Cortex of kidney (tissue), 1 donor: Measurements from ENCODE around the gene RPLP1.

Experiments
- DNase-seq: peaks from one replicate; lab custom pipeline; 2025; lab: John Stamatoyannopoulos, UW

Gene RPLP1

DNA sequence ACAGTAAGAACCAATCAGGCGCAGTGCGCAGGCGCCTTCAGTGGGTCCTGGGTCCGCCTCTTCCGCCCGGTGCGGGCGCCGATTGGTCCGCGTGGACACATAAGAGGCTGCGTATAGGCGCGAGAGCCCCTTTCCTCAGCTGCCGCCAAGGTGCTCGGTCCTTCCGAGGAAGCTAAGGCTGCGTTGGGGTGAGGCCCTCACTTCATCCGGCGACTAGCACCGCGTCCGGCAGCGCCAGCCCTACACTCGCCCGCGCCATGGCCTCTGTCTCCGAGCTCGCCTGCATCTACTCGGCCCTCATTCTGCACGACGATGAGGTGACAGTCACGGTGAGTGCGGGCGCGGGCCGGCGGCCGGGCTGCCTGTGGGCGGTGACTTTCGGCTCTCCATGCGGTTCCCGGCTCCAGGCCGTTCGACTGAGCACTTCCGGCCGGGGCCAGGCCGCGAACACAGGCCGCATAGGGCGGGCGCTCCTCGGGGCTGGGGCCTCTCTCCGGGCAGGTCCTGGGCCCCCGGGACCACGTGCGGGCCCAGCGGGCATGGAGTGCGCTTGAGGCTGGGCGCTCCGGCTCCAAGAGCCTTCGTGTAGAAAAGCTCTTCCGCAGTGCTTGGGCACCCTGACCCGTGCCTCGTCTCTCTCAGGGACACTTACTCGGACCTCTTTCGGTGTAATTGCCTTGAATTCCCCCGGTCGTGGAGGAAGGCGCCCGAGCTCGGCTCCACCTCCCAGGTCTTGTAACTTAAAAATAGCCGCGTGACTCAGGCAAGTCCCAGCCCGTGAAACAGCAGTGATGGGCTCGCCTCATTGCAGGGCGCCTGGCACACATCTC, at the start of gene RPLP1:
Gene RPLP1 (plus strand): TSS at position 127 of the 830 bp plus-strand sequence. CDS start 131 bp downstream, at position 258.
- peak; percentile 53 for DNase-seq

DNA sequence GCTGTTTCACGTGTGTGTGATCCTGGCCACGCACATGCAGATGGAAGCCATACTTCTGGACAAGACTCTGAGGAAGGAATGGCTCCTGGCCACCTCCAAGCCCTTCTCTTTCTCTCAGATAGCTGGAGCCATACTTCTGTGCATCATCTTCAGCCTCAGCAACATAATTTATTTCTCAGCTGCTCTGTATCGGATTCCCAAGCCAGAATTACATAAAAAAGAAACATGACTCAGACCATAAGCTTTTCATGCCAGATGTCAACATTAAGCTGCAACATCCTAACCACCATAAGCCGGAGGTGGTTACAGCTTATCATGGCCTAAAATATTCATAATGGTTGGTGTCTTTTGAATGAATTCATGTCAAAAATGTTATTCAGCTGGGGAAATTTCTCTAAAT, 49.0 kb upstream of the RPLP1 start:
- no peak for DNase-seq

DNA sequence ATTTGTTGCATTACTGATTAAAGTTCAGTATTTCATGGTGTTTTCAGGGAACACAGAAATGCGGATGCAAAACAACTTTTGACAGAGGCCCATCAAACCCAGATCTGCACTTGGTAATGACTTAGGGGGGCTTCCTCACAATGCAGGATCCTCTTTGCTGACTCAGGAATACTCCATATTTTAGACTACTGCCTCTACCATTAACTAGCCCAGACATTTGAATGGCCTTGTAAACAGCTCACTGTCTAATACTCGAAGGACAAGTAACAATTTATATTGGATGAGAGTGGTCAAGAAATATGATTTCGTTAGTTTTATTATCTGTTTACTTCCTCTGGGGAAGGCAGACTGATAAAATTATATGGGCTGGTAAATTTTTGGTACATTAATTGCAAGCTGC, 47.5 kb upstream of the RPLP1 start:
- DNase-seq: no peak

DNA sequence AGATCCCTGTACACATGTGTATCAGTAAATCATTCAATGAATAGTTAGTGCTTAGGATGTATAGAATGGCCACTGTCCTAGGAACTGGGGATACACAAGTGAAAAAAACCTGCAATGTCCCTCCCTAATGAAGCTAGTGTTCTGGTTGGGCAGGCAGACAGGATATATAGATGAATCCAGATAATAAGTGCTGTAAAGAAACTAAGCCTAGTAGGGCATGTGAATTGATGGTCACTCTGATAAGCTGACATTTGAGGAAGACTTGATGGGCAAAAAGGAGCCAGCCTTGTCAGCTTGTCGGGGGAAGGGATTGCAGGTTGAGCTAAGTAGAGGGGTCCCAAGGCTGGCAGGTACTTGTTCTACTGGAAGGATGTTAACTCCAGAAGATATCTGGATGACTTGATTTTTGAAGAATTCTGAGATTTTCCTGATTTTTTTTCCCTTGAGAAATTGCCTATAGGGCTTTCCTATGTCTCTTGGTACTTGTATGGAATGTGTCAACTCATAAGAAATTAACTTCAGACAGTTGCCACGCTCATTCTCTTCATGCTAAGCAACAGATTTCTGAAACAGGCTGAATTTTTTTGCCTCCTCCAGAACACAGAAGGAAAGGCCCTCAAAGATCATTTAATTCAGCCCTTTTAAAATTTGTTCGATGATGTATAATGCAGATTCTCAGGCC, 44.8 kb upstream of the RPLP1 start:
- DNase-seq: no peak

DNA sequence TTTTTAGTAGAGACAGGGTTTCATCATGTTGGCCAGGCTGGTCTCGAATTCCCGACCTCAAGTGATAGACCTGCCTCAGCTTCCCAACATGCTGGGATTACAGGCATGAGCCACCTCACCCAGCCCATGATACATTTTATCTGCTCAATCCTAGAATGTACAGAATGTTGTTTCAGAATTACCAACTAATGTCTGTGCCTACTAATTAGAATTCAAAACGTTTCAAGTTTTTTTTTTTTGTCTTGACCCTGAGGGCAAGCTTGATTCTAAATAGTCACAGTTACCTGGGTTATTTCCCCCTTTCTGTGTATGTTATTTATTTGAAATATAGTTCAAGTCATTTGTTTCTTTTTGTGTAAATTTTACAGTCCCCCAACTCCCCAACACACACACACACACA, 43.8 kb upstream of the RPLP1 start:
- no peak for DNase-seq

DNA sequence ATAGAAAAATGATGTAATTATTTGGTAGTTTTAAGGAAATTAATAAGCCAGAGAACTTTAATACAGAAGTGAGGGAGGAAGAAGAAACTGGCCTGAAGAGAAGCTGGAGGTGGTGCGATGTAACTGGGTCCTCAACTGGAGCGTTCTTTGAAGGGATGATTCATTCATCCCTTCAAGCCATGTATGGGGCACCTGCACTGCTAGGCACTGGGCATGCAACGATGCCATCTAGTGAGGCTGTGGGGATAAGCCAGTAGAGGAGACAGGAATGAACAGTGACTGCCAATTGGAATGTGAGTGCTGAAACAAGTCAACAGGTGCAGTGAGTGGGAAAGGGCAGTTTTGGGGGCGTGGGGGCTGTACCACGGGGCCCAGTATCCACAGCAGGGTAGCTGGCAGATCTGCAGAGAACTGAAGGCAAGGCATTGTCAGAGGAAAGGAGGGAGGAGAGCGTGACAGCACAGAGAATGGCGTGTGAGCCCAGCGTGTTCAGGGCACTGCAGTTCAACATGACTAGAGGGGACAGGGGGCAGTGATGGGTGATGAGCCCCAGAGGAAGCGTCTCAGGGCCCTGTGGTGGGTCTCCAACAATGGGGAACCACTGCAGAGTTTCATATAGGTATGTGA, 42.3 kb upstream of the RPLP1 start:
- no peak for DNase-seq

DNA sequence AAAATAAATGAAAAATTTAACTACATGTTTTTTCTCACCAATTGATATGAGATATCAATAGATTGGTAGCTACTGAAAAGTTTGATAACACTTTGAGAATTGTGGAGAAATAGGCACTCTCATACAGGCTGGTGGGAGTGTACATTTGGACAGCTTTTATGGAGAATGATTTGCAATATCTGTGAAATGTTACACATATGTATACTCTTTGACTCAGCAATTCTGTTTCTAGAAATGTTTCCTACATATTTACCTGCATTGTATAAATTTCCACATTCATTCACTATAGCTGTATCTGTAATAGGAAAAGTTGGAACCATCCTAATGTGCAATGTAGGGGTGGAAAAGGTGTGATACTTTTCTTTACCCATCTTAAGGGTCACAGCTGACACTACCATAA, 40.3 kb upstream of the RPLP1 start:
- DNase-seq: no peak

DNA sequence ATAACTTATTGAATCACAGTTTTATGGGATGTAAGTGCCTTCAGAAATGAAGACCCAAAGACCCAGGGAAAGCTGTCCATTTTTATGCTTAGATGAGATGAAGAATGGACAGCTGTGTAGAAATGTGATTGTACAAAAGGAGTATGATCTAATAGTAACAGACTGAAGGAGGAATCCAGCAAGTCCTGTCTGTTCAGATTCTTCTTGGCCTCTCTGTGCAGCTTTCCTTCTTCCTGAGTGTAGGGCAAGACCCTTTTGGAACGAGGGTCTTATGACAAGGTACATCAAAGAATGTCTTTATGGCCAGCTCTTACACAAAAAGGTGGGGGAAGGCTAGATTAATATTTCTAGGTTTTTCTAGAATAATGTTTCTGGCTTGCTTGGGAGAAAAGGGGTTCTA, 39.9 kb upstream of the RPLP1 start:
- no peak for DNase-seq

DNA sequence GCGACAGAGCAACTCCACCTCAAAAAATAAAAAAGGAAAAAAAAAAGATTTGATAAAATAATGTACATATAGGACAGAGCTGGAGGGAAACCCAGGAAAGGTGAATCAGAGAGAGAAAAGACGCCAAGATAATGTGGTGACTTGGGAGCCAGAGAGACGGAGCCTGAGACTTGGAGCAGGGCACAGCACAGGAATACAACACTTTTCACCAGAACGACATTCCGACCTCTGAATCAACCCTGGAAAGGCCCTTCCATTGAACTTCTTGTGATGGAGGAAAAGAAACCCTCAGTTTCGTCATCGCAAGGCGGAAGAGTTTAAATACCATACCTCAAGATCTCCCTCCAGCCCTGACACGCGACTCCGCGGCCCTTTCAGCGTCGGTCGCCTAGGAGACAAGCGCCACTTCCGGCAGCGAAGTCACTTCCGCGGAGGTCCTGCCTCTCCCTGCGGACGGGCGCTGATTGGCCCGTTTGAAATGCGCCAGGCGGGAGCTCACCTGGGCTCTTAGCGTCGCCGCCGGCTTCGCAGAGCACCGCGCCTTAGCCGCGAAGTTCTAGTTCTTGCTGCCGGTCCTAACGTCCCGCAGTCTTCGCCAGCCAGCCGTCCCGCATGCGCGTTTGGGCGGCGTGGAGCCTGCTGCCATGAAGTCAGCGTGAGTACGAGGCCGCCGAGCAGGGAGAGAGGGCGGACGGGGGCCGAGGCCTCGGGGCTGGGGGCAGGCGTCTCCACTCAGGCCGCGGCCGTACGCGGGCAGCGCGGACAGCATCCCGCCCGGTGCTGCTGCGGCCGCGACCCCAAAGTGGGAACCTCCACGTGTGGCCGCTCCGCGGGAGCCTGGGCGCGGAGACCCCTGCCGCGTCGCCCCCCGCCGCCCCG, 38.6 kb upstream of the RPLP1 start, which contains the start of gene KIF23:
Gene KIF23 (plus strand): TSS at position 528 of the 879 bp plus-strand sequence. CDS start 117 bp downstream, at position 645.
- peak; percentile 29 for DNase-seq

DNA sequence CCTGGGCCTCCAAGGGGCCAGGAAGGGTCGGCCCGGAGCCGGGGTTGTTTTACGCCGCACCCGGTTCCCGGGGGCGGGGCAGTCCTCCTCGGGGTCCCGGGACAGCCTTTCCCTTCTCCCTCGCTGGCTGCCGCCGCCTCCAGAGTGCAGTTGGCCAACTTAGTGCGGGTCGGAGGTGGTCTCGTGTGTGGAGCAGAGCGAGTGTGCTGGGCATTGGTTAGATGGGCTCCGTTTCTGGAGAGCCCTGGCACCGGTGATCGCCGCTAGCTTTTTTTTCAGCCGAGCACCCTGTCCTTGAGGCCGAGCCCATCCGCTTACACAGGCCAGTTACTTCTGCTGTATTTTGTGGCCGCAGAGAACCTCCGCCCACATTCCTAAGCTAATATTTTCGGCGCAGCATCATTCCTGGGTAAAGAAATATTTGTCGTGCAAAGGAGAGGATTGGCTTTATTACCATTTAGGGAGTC, 37.9 kb upstream of the RPLP1 start:
- no peak for DNase-seq

DNA sequence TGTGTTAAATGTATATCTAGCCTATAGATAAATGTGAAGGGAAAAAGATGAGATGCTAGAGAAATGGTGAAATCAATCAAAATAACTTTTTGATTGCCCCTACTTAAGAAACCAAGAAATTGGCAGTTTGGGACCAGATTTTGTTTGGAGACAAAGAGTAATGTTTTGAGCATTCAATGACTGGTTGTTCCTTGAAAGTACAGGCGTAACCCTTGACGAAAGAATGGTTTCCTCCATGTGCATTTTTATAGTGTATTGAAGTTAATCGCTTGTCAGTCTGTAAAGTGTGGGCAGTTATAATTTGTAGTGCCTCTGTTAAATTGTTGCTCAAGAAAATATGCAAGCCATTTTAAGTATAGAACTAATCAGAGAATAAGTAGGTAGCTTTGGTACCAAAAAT, 37.2 kb upstream of the RPLP1 start:
- no peak for DNase-seq

DNA sequence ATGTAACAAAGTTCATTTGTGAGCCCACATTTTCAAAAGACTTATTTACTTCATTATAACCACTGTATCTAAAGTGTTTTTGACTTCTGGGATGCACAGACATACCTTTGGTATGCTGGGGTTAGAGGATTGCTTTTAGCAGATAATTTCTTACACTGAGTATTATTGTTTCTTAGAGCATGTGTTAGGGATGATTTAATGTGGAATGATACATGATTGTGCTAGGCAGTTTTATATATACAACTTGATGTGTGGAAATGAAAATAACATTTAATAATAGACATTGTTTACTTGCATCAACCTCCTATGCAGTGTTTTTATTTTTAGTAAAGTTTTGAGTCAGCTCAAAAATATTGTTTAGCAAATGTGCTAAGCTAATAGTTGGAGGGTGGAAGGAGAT, 35.0 kb upstream of the RPLP1 start:
- DNase-seq: no peak

DNA sequence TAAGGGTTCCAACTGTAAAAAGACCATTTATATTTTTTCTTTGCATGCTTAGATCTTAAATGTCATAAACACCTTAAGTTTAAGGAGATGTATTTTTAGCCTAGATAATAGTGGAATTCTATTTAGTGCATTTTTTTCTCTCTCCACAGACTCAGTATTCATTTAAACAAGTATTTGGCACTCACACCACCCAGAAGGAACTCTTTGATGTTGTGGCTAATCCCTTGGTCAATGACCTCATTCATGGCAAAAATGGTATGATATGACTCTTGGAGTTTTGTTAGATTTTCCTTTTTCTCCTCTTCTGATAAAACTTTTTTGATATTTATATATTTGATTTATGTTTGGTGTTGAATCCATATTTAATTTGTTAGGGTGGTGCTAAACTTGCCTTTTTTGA, 31.1 kb upstream of the RPLP1 start:
- DNase-seq: no peak

DNA sequence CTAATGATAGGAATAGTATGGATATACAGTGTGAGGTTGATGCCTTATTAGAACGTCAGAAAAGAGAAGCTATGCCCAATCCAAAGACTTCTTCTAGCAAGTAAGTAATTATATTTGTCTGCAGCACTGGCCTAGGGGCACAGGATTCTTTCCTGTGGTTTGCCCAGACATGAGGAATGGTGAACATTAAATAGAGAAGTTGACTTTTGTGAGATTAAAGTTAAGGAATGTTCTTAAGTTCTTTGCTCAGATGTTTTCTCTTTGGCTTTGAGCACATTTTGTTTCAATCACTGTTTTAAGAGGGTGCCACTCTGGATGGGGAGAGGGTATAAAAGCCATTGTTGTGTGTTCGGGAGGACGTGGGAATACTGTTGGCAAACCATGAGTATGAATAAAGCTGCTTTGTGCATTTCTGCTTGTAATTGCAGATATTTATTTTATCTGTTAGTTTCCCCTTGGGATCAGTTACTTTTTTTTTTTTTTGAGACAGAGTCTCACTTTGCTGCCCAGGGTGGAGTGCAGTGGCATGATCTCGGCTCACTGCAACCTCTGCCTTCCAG, 30.2 kb upstream of the RPLP1 start:
- no peak for DNase-seq

DNA sequence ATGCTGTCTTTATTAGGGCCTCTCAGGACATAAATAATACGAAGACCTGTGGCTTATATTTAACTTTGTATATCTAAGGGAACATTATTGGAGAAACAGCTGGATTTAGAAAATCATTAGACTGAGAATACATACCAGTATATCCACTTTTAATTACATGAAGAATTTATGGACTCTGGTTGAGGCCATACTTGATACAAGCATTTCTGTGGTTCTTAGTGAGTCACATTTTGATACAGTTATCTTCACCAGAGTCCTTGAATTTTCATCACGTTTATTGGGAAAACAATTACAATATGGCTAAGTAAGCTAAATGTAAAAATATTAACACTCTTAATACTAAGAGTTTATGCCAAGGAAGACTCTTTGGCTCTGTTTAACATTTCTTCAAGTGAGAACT, 28.6 kb upstream of the RPLP1 start:
- DNase-seq: no peak

DNA sequence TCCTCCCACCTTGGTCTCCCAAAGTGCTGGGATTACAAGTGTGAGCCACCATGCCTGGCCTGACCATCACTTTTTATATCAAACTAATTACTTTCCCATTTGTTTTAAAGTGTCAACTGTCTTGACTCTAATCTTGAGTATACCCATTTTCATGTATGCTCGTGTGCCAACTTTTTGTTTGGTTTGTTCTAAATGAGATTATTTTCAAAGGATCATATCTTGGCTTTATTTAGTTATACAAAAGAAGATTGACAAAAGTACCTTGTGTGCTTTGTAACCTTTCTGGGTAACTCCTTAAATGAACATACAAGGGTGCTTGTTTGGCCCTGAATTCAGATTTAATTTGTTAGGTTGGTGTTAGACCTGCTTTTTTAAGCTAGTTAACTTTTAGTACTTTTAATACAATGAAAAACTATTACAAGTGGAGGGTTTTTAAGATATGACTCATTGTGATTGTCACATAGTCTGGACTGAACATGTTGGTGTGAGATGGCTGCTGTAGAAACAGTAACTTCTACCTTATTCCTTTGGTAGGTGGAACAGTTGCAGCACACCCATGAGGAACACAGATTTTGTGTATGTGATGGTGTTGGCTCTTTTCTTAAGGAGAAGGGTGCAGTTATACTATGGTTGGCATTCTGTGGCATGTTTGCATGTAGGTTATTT, 27.7 kb upstream of the RPLP1 start:
- DNase-seq: no peak

DNA sequence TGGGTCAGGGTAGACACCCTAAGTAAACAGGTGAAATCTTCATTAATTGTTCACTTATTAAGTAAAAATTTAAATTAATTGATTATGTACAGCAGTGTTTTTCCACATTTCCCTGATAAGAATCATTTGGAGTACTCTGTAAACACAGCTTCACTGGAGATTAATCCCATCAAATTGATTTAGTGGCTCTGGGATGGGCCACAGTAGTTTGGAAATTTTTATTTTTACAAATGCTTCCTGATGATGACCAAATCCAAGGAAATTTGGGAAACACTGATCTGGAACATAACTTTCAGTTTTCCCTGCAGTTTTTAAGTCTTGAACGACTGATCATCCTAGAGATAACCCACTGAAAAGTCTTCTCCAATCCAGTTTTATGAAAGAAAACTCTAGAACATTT, 18.8 kb upstream of the RPLP1 start:
- no peak for DNase-seq

DNA sequence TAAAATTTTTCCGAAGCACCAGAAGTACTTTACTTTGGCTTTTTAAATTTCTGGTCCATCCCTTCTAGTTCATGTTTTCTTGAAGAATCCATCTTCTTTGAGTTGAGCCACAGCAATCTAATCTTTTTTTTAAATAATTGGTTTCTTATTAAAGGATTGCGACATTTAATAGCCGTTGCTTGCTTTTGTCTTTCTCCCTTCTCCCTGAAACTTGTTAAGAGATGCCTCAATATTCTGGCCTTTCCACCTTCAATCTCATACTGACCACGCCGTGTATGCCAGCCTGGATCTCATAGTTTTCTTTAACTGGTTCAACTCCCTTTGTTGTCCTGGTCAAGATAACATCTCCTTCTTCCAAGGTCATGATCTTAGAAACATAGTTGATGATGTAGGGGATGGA, 18.4 kb upstream of the RPLP1 start:
- DNase-seq: no peak

DNA sequence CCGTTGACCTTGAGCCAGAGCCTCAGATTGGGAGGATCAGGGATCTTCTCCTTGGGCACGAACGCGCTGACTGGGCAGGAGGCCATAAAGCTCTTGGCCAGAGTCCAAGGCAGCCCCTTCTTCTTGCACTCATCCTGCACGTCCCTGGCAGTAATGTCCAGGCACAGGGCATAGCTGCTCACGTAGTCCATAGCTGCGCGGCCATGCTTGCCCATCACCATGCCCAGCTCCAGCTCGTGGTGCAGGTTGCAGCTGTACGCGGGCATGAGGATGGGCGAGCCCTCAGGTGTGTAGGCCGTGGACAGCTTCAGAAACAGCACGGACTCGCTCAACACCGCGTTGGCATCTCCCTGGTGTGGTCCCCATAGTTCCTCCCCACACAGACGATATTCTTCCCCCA, 17.9 kb upstream of the RPLP1 start:
- no peak for DNase-seq

DNA sequence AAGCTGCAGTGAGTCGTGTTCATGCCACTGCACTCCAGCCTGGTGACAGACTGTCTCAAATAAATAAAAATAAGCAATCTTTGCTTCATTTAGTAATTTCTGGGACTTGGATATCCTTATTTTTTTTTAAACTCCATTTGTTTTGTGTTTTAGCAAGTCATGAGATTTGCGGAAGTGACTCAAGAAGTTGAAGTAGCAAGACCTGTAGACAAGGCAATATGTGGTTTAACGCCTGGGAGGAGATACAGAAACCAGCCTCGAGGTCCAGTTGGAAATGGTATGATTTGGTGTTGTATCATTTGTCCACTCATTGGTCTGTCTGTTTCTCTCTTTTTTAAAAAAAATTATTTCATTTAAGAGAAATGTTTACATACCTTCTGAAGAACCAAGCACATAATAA, 16.6 kb upstream of the RPLP1 start:
- no peak for DNase-seq

DNA sequence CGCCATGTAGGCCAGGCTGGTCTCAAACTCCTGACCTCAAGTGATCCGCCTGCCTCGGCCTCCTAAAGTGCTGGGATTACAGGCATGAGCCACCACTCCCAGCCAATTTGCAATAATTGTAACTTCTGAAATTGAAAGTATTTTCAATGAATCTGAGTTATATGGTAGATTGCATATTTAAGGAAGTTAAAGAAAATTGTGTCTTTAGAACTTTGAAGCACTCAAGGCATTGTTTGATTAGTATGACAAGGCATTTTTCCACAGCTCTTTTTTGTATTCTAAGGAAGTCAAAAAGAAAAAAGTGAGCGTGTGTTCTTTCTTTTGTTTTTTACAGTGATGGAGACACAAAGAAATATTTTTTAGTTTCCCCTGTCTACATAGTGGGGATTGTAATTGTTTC, 15.7 kb upstream of the RPLP1 start:
- DNase-seq: no peak
